NT2/D1 (cell line): ENCODE measurements around the gene NHS.

Experiments used
- SUZ12 ChIP-seq: IDR thresholded peaks from 2 replicates; pipeline ENCODE4 v1.6.1; 2011; ENCODE audit not compliant: insufficient read length, insufficient read depth; ENCODE audit errors: extremely low read depth
- YY1 ChIP-seq: IDR thresholded peaks from 2 replicates; pipeline ENCODE4 v1.6.1; 2011; ENCODE audit not compliant: insufficient read length, insufficient read depth
- ZNF274 ChIP-seq: IDR thresholded peaks from 2 replicates; pipeline ENCODE4 v1.6.1; 2011; ENCODE audit warnings: mild to moderate bottlenecking, low read depth, low read length

DNA sequence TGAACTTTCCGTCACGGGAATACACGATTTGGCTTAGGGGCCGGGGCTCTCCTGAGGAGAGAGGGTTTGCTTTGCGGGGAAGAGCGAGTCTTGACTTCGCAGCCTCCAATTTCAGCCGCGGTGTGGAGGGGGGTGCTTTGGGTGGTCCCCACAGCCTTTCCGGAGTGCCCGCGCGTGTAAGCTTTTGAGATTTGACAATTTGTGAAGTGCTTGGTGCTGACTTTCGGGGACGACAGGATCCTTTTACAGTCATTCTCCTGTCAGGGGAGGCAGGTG lies 362.6 kb downstream of the NHS start:
- no peak for TF ChIP-seq YY1
- TF ChIP-seq SUZ12, result no peak
- TF ChIP-seq ZNF274, result no peak
